Neural cell (in vitro differentiated cells): Measurements from ENCODE around the gene ACOXL. TPM values are rescaled to one million over a fixed set of nuclear protein-coding genes. Genes with fewer than 3 reads are reported as not detected.

Experiments
- H2AFZ ChIP-seq: fragments of 200-600, 300-800 bp; sonication (generic), shearing (Covaris generic); 2 replicates; pipeline ENCODE4 v1.6.0; 2014; ENCODE audit warnings: low read depth, mild to moderate bottlenecking, antibody characterized with exemption, low read length, moderate library complexity
- H3F3A ChIP-seq: fragments of 200-600 bp; shearing (Covaris generic); 2 replicates; pipeline ENCODE4 v1.6.1; 2016; ENCODE audit warnings: mild to moderate bottlenecking, moderate library complexity, mixed read lengths, antibody characterized with exemption, low read length; ENCODE audit not compliant: insufficient read depth, poor library complexity, severe bottlenecking
- H3K27ac ChIP-seq: fragments of 200-600, 300-800 bp; sonication (generic), shearing (Covaris generic); 2 replicates; pipeline ENCODE4 v1.5.1; 2014; ENCODE audit warnings: mild to moderate bottlenecking, low read length, moderate library complexity
- H3K27me3 ChIP-seq: fragments of 300-800, 200-600 bp; sonication (generic), shearing (Covaris generic); 2 replicates; pipeline ENCODE4 v1.6.0; 2014; ENCODE audit warnings: mild to moderate bottlenecking, low read depth, low read length, moderate library complexity; ENCODE audit not compliant: insufficient read depth
- H3K36me3 ChIP-seq: fragments of 300-800, 200-600 bp; sonication (generic), shearing (Covaris generic); 2 replicates; pipeline ENCODE4 v1.5.1; 2014; ENCODE audit warnings: mild to moderate bottlenecking, antibody characterized with exemption, low read length, moderate library complexity; ENCODE audit not compliant: insufficient read depth
- H3K4me2 ChIP-seq: fragments of 300-800, 200-600 bp; sonication (generic), shearing (Covaris generic); 2 replicates; pipeline ENCODE4 v1.6.0; 2014; ENCODE audit warnings: mild to moderate bottlenecking, low read length
- H3K4me3 ChIP-seq: fragments of 300-800, 200-600 bp; sonication (generic), shearing (Covaris generic); 2 replicates; pipeline ENCODE4 v1.5.1; 2014; ENCODE audit warnings: mild to moderate bottlenecking, low read length, moderate library complexity
- H3K79me2 ChIP-seq: fragments of 200-600 bp; shearing (Covaris generic); replicated peaks from 2 replicates; pipeline ENCODE4 v1.6.0; 2014; ENCODE audit warnings: mild to moderate bottlenecking, low read length, moderate library complexity; ENCODE audit not compliant: insufficient read depth
- H3K9ac ChIP-seq: fragments of 300-800, 200-600 bp; sonication (generic), shearing (Covaris generic); 2 replicates; pipeline ENCODE4 v1.6.1; 2016; ENCODE audit warnings: mild to moderate bottlenecking, low read length, mixed read lengths
- H3K9me2 ChIP-seq: fragments of 200-600 bp; shearing (Covaris generic); 2 replicates; pipeline ENCODE4 v1.6.1; 2016; ENCODE audit warnings: mild to moderate bottlenecking, low read length, mixed read lengths; ENCODE audit not compliant: insufficient read depth
- H3K9me3 ChIP-seq: fragments of 200-600, 300-800 bp; sonication (generic), shearing (Covaris generic); 2 replicates; pipeline ENCODE4 v1.6.1; 2016; ENCODE audit warnings: mild to moderate bottlenecking, mixed run types, low read length, moderate library complexity, mixed read lengths
- H4K20me1 ChIP-seq: fragments of 200-600 bp; shearing (Covaris generic); 2 replicates; pipeline ENCODE4 v1.6.1; 2016; ENCODE audit warnings: mild to moderate bottlenecking, mixed run types; ENCODE audit not compliant: insufficient read depth
- EP300 ChIP-seq: fragments of 450-650 bp; conservative IDR thresholded peaks from 2 replicates; pipeline ENCODE4 v1.6.1; 2014; ENCODE audit warnings: antibody characterized with exemption, mild to moderate bottlenecking, moderate library complexity; ENCODE audit not compliant: poor library complexity, severe bottlenecking
- EZH2 ChIP-seq: fragments of 200-600, 300-800 bp; shearing (Covaris generic), sonication (generic); IDR thresholded peaks from 2 replicates; pipeline ENCODE4 v1.6.1; 2014; ENCODE audit warnings: antibody characterized with exemption, low read length, borderline replicate concordance, mild to moderate bottlenecking; ENCODE audit not compliant: insufficient read depth, poor library complexity, severe bottlenecking
- MXI1 ChIP-seq: fragments of 450-650 bp; conservative IDR thresholded peaks from 2 replicates; pipeline ENCODE4 v1.6.1; 2014; ENCODE audit warnings: antibody characterized with exemption, mild to moderate bottlenecking; ENCODE audit not compliant: poor library complexity, severe bottlenecking
- POLR2AphosphoS5 ChIP-seq: IDR thresholded peaks from 2 replicates; pipeline ENCODE4 v1.6.1; 2012
- RAD21 ChIP-seq: fragments of 450-650 bp; conservative IDR thresholded peaks from 2 replicates; pipeline ENCODE4 v1.6.1; 2014; ENCODE audit warnings: antibody characterized with exemption, mild to moderate bottlenecking, moderate library complexity
- REST ChIP-seq: IDR thresholded peaks from 2 replicates; pipeline ENCODE4 v1.6.1; 2012; ENCODE audit warnings: borderline replicate concordance
- SMC3 ChIP-seq: fragments of 450-650 bp; conservative IDR thresholded peaks from 2 replicates; pipeline ENCODE4 v1.6.1; 2014; ENCODE audit warnings: antibody characterized with exemption, mild to moderate bottlenecking, moderate library complexity; ENCODE audit not compliant: poor library complexity
- TAF1 ChIP-seq: IDR thresholded peaks from 2 replicates; pipeline ENCODE4 v1.6.1; 2012; ENCODE audit warnings: low read depth
- polyA plus RNA-seq: library from polyadenylated mRNA; depleted of rRNA; stranded (reverse); fragments of >200 nt; gene quantifications from 2 replicates; pipeline ENCODE4 v1.2.3, GENCODE V29; 2014
- TF ChIP-seq, protein P1 (sequence below): fragments of 450-650 bp; IDR thresholded peaks from 2 replicates; pipeline ENCODE4 v1.5.1; 2014; ENCODE audit warnings: antibody characterized with exemption, mild to moderate bottlenecking, moderate library complexity; ENCODE audit not compliant: poor library complexity, severe bottlenecking

The ACOXL gene
- polyA plus RNA-seq, 1 donor from 2014 or later, result not detected

DNA sequence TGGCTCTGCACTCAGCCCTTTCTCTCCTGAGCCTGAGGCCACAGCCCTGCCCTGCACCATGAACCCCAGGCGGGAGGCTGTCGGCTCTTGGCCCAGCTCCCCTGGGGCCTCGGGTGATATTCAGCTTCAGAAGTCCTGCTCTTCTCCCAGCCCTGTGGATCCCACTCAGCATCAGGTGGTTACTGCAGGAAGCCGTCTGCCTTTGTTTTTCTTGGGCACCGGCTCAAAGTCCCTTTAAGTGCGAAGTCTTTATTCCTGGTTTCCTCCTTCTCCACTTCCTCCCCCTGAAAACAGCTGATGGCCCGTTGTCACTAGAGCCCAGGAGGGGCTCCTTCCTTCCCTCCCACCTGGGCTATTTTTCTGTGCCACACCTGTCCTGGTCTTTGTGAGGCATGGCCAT is 226.8 kb downstream of the ACOXL start:
- Histone ChIP-seq H3K4me3 (no peak overlapping the region), H3K36me3 (no peaks in the 10 kb centered on the region), H3K9ac (no peak overlapping the region), H3K27ac (no peak overlapping the region), H3K9me2 (no peaks in the 10 kb centered on the region), H4K20me1 (no peaks in the 10 kb centered on the region), H3K79me2 (no peaks in the 10 kb centered on the region), H2AFZ (no peak overlapping the region), H3K27me3 (no peaks in the 10 kb centered on the region), H3K9me3 (no peaks in the 10 kb centered on the region), H3F3A (no peaks in the 10 kb centered on the region), H3K4me2 (no peak overlapping the region)
- TF ChIP-seq TAF1, result no peak
- no peak for TF ChIP-seq EZH2
- TF ChIP-seq, protein P1, sequence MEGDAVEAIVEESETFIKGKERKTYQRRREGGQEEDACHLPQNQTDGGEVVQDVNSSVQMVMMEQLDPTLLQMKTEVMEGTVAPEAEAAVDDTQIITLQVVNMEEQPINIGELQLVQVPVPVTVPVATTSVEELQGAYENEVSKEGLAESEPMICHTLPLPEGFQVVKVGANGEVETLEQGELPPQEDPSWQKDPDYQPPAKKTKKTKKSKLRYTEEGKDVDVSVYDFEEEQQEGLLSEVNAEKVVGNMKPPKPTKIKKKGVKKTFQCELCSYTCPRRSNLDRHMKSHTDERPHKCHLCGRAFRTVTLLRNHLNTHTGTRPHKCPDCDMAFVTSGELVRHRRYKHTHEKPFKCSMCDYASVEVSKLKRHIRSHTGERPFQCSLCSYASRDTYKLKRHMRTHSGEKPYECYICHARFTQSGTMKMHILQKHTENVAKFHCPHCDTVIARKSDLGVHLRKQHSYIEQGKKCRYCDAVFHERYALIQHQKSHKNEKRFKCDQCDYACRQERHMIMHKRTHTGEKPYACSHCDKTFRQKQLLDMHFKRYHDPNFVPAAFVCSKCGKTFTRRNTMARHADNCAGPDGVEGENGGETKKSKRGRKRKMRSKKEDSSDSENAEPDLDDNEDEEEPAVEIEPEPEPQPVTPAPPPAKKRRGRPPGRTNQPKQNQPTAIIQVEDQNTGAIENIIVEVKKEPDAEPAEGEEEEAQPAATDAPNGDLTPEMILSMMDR, result no peak
- no peak for TF ChIP-seq EP300
- TF ChIP-seq RAD21, result no peak
- TF ChIP-seq SMC3, result no peak

DNA sequence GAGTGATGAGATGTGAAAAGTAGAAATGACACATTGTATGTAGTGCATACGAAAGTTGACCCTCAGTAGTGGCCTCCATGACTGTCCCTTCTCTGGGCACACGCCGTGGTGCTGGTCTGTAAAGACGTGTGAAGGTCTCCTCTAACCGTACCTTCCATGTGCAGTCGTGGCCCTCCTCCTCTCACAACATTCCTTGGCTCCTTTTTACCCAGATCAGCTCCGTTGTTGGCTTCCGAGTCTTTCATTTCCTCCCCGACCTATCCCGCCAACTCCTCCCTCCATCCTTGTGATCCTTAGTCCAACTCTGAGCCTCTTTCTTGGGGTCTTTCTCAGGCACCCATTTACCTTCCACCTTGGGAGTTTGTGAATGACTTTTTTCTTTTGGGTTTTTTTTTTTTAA is 227.9 kb downstream of the ACOXL start:
- Histone ChIP-seq H3K36me3 (no peaks in the 10 kb centered on the region), H3K79me2 (no peaks in the 10 kb centered on the region), H3K9me3 (no peaks in the 10 kb centered on the region), H3K4me3 (no peak overlapping the region), H4K20me1 (no peaks in the 10 kb centered on the region), H2AFZ (no peak overlapping the region), H3K9me2 (no peaks in the 10 kb centered on the region), H3F3A (no peaks in the 10 kb centered on the region), H3K27ac (no peak overlapping the region), H3K9ac (no peak overlapping the region), H3K27me3 (no peaks in the 10 kb centered on the region), H3K4me2 (no peak overlapping the region)
- no peak for TF ChIP-seq EZH2
- TF ChIP-seq POLR2AphosphoS5, result no peak
- no peak for TF ChIP-seq TAF1
- no peak for TF ChIP-seq REST
- TF ChIP-seq EP300, result no peak
- TF ChIP-seq RAD21, result no peak
- TF ChIP-seq, protein P1, result no peak
- no peak for TF ChIP-seq MXI1
- TF ChIP-seq SMC3, result no peak
